Heart left ventricle (tissue), 16 donors: ENCODE data around the gene SMKR1. TPM values are rescaled to one million over a fixed set of nuclear protein-coding genes. Genes with fewer than 3 reads are reported as not detected.
A peak's percentile ranks its signal among the peaks of the same experiment; 100 is the strongest.
"Not testable (repeated sequence)": the region's sequence is repeated elsewhere in the genome, so short reads cannot be mapped to it uniquely, and the experiment has no call there.

Source experiments
- ATAC-seq, 4 donors: fragments of 200-7000 bp; cut with Tn5 transposase; one replicate each; pipeline ENCODE4 v1.9.1; 2020 to 2022; ENCODE audit warnings: moderate library complexity in 4 of 4, mild to moderate bottlenecking in 3 of 4, moderate number of reproducible peaks in 1 of 4
- DNase-seq, 5 donors: peaks; one replicate each; pipeline ENCODE4 v3.0.0-alpha.2; 2020
- H3K27ac ChIP-seq, 12 donors: fragments of 200-600 bp; sonication (generic) in 4 of 12; one replicate each; pipeline versions ENCODE4 v1.5.0 to v1.8.0; 2016 to 2022; ENCODE audit warnings: mild to moderate bottlenecking in 2 of 12
- H3K27me3 ChIP-seq, 9 donors: fragments of 200-600 bp; sonication (generic) in 2 of 9; one replicate each; pipeline versions ENCODE4 v1.5.1 to v1.8.0; 2016 to 2022; ENCODE audit warnings: mild to moderate bottlenecking in 3 of 9
- H3K36me3 ChIP-seq, 9 donors: fragments of 200-600 bp; sonication (generic) in 2 of 9; one replicate each; pipeline versions ENCODE4 v1.5.0 to v1.8.0; 2018 to 2022; ENCODE audit warnings: mild to moderate bottlenecking in 2 of 9
- H3K4me1 ChIP-seq, 12 donors: fragments of 200-600 bp; sonication (generic) in 4 of 12; one replicate each; pipeline versions ENCODE4 v1.5.0 to v1.8.0; 2016 to 2022; ENCODE audit warnings: mild to moderate bottlenecking in 3 of 12
- H3K4me3 ChIP-seq, 12 donors: fragments of 200-600 bp; sonication (generic) in 4 of 12; one replicate each; pipeline versions ENCODE4 v1.5.0 to v1.8.0; 2017 to 2022; ENCODE audit warnings: mild to moderate bottlenecking in 9 of 12, moderate library complexity in 4 of 12
- H3K9me3 ChIP-seq, 12 donors: fragments of 200-600 bp; sonication (generic) in 4 of 12; one replicate each; pipeline versions ENCODE4 v1.5.0 to v1.8.0; 2016 to 2022; ENCODE audit warnings: mild to moderate bottlenecking in 1 of 12
- POLR2A ChIP-seq, 2 donors: fragments of 450-650 bp; IDR thresholded peaks; one replicate each; pipeline ENCODE4 v1.6.1; 2017; ENCODE audit warnings: antibody characterized with exemption in 2 of 2, mild to moderate bottlenecking in 2 of 2, moderate library complexity in 2 of 2
- WGBS, 4 donors: extraction: QIAGEN DNeasy Blood & Tissue Kit in 2 of 4; methylation state at CpG; one replicate each; pipeline versions ENCODE4 v1.1.5 to v1.1.7; 2013 to 2018; 5-methylcytosine and 5-hydroxymethylcytosine counted together
- intact Hi-C, 10 donors: fragments of 100-400 bp; cut with DNase I; formaldehyde crosslinking; loops; one replicate each; pipeline versions ENCODE4 v1.11.1 to v1.14.2; 2022
- polyA plus RNA-seq, 2 donors: library from polyadenylated mRNA; stranded (reverse); fragments of 200-250 nt; gene quantifications; one replicate each; pipeline ENCODE4 v1.2.3, GENCODE V29; 2013
- total RNA-seq, 9 donors: library from RNA; depleted of rRNA in 2 of 9; stranded (reverse); fragments of >200 nt in 2 of 9; fragmentation: NEBNext Ultra II Directional in 3 of 9; extraction: Animal tissue kit (Norgen Biotek cat#: 25700) in 3 of 9; gene quantifications; one replicate each; pipeline versions ENCODE4 v1.1.0 to v1.2.4, GENCODE V29; 2016 to 2023
- TF ChIP-seq, protein P1 (sequence below), 12 donors: fragments of 200-600 bp; sonication (generic) in 4 of 12; IDR thresholded peaks; one replicate each; pipeline versions ENCODE4 v1.5.0 to v1.8.0; 2018 to 2022; ENCODE audit warnings: antibody characterized with exemption in 12 of 12, mild to moderate bottlenecking in 5 of 12
- donor health status: ischemic (EF 13 %, LVEDD 7.1; RV severe dilation, severe dysfunction).
- donor health status: healthy with polysubstance abuse.
- donor health status: DM: no; HTN: yes; CAD: no.
- donor health status: DM: no; HTN: no; CAD: no.
- donor health status: ischemic (EF 25% LVEDD 6.9; RV normal size, moderate dysfunction).
- donor health status: ischemic (EF 25% LVEDD 5.7; RV mildly dilated, moderate dysfunction).
- donor health status: healthy.
- donor health status: DM: yes; HTN: yes; CAD: no.
- donor health status: ischemic (EF 35%, LVEDD 5.7; RV mildly dilated, moderate dysfunction).
- donor health status: nonischemic (EF 11% LVEDD 7.7; RV severe dilation, severe dysfunction).
- donor health status: DM: yes; HTN: yes; CAD: no.
- donor health status: PGD.
- donor health status: ischemic (EF 29% LVEDD 5.4; RV normal size, mild dysfunction).
- donor health status: nonischemic (EF 23%, LVEDD 6.1; RV moderate dilation, normal function).

Gene SMKR1
- total and polyA plus RNA-seq, 11 donors = 0.25 to 0.29 TPM; not detected in 9

DNA sequence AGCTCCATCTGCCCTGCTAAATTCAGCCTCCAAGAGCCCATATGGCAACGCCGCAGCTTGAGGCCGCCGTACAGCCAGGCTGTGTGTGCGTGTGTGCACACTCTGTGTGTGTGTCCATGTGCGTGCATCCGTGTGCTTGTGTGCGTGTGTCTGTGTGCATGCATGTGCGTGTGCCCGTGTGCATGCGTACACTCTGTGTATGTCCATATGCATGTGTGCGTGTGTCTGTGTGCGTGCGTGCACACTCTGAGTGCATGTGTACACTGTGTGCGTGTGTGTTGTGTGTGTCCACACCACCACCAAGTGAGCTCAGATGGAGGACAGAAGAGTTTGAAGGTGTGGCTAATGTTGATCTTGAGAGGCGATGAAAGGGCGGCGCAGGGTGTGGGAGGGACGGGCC is 30.0 kb downstream of the SMKR1 start:
- intact Hi-C loops = no loop called here
- H3K4me3 ChIP-seq = no peak overlapping the region
- WGBS, 4 donors = 73 to 93% (median 86%) methylated on average over 19 of the region's 19 CpGs
- DNase-seq (no peak), ATAC-seq (peak in 1 of 4 donors; percentile 36)
- no peak for TF ChIP-seq POLR2A (IDR thresholded peaks at IDR 0.05)
- TF ChIP-seq, protein P1, sequence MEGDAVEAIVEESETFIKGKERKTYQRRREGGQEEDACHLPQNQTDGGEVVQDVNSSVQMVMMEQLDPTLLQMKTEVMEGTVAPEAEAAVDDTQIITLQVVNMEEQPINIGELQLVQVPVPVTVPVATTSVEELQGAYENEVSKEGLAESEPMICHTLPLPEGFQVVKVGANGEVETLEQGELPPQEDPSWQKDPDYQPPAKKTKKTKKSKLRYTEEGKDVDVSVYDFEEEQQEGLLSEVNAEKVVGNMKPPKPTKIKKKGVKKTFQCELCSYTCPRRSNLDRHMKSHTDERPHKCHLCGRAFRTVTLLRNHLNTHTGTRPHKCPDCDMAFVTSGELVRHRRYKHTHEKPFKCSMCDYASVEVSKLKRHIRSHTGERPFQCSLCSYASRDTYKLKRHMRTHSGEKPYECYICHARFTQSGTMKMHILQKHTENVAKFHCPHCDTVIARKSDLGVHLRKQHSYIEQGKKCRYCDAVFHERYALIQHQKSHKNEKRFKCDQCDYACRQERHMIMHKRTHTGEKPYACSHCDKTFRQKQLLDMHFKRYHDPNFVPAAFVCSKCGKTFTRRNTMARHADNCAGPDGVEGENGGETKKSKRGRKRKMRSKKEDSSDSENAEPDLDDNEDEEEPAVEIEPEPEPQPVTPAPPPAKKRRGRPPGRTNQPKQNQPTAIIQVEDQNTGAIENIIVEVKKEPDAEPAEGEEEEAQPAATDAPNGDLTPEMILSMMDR (IDR thresholded peaks at IDR 0.05) = no peak
- H3K36me3 ChIP-seq = no peaks in the 10 kb centered on the region
- H3K27me3 ChIP-seq = peaks cover 0 to 4% (median 0%) of the 10 kb centered on the region in 9 donors
- H3K4me1 ChIP-seq = no peaks in the 10 kb centered on the region
- no peaks in the 10 kb centered on the region for H3K9me3 ChIP-seq
- H3K27ac ChIP-seq = no peak overlapping the region

DNA sequence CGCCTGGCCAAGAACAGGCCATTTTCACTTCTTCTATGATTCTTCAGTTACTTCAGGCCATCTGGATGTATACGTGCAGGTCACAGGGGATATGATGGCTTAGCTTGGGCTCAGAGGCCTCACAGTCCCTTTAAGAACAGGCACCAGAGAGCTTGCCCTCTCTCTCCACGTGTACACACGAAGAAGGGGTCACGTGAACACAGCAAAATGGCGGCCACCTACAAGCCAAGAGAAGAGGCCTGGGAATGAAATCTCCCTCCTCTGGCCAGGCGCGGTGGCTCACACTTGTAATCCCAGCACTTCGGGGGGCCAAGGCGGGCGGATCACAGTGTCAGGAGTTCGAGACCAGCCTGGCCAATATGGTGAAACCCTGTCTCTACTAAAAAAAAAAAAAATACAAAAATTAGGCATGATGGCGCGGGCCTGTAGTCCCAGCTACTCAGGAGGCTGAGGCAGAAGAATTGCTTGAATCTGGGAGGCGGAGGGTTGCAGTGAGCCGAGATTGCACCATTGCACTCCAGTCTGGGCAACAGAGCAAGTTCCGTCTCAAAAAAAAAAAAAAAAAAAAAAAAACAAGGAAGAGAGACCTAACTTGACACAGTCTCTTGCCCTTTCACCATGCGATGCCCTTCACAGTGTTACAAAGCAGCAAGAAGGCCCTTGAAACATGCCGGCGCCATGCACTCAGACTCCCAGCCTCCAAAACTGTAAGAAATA is 32.4 kb downstream of the SMKR1 start:
- H3K36me3 ChIP-seq, H3K27ac ChIP-seq, H3K4me1 ChIP-seq, H3K9me3 ChIP-seq, H3K4me3 ChIP-seq, ATAC-seq, intact Hi-C loops, DNase-seq, H3K27me3 ChIP-seq: not testable (repeated sequence)
- 84 to 91% (median 88%) methylated on average over 20 of the region's 20 CpGs for WGBS, 4 donors

DNA sequence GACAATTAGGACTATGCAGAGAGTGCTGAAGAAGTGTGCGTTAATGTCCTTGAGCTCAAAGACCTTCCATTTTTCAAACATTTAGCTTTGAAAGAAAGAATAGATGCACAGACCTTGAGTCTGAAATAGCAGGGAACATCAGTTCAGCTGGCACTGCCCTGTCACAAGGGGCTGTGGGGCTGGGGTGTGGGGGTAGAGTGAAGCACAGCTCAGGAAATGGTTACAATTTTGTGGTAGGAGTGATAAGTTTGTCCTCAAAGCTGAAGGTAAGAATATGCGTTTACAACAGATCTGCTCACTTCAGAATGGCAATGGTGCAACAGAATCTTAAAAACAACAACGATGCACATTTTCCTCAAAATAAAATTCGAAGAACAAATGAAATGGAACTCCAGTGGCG is 33.6 kb downstream of the SMKR1 start:
- ATAC-seq = no peak
- H3K27ac ChIP-seq = peak overlapping the region in 1 of 12 donors; percentile 20

DNA sequence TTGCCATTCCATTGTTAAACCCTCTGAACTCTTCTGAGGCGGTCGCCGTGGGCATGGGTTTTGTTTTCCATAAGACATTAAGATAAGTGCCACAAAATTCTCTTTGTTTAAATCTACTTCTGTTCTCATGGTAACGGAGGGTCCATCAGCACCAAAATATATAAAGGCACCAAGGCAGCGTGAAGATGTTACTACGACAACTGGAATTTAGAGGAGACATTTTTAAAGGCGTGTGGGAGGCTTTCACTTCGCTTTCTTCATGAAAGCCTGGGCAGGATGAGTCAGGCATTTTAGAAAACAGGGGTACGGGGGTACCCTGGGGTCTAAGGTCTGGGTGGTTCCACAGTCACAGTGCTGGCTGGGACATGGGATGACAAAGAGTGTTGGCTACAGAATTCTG is 34.0 kb downstream of the SMKR1 start:
- H3K4me1 ChIP-seq = no peaks in the 10 kb centered on the region
- no peaks in the 10 kb centered on the region for H3K9me3 ChIP-seq
- peak overlapping the region in 1 of 12 donors; percentile 20 for H3K27ac ChIP-seq
- DNase-seq (no peak), ATAC-seq (no peak)
- TF ChIP-seq, protein P1 (IDR thresholded peaks at IDR 0.05) = no peak
- TF ChIP-seq POLR2A (IDR thresholded peaks at IDR 0.05) = no peak
- H3K4me3 ChIP-seq = no peak overlapping the region
- H3K27me3 ChIP-seq = no peaks in the 10 kb centered on the region
- 75 to 84% (median 81%) methylated on average over 9 of the region's 9 CpGs for WGBS, 4 donors
- H3K36me3 ChIP-seq = no peaks in the 10 kb centered on the region
- intact Hi-C loops = no loop called here

More for the DNA sequence above, 33.6 kb downstream of the SMKR1 start:
- Histone ChIP-seq H3K9me3 (no peaks in the 10 kb centered on the region), H3K4me3 (no peak overlapping the region), H3K4me1 (no peaks in the 10 kb centered on the region), H3K27me3 (no peaks in the 10 kb centered on the region), H3K36me3 (no peaks in the 10 kb centered on the region)
- 48 to 74% (median 56%) methylated on average over 5 of the region's 5 CpGs for WGBS, 4 donors
- intact Hi-C loops = no loop called here
- TF ChIP-seq, protein P1 (IDR thresholded peaks at IDR 0.05) = no peak
- no peak for TF ChIP-seq POLR2A (IDR thresholded peaks at IDR 0.05)
- DNase-seq = no peak

DNA sequence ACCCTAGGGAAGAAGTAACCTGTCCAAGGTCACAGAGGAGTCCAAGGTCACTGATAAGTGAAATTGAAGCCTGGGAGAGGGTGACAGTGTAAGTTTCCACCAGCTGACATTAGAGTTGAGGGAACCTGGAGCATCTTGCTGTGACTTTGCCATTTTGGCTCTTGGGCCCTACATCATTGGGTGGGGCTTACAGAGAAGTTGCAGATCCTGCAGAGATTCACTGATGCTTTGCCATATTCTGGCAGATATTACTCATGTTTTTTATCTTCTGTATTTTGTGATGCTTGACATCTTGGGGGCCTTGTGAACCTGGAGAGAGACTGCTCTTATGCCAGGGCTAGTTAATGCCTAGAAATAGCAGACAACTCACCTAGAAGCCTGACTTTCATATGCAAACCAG is 36.5 kb downstream of the SMKR1 start:
- no peak for DNase-seq
- H3K27me3 ChIP-seq = peaks cover 0 to 5% (median 0%) of the 10 kb centered on the region in 9 donors
- no peaks in the 10 kb centered on the region for H3K36me3 ChIP-seq
- ATAC-seq = no peak
- H3K4me1 ChIP-seq = no peaks in the 10 kb centered on the region
- no peak overlapping the region for H3K27ac ChIP-seq
- TF ChIP-seq, protein P1 (IDR thresholded peaks at IDR 0.05) = no peak
- TF ChIP-seq POLR2A (IDR thresholded peaks at IDR 0.05) = no peak
- H3K4me3 ChIP-seq = no peak overlapping the region
- H3K9me3 ChIP-seq = no peaks in the 10 kb centered on the region
- intact Hi-C loops = no loop called here
